Measurements from ENCODE around the gene CD63. TPM values are rescaled to one million over a fixed set of nuclear protein-coding genes. Genes with fewer than 3 reads are reported as not detected.

The CD63 gene
- total RNA-seq, 2 experiments from 2014 or later, result 177 to 185 TPM

- H3K9me3 Mint-ChIP-seq, result no peaks in the 10 kb centered on the region
- no peak for DNase-seq
- CTCF ChIA-PET, result no interaction called here
- no peaks in the 10 kb centered on the region for H3K4me1 Mint-ChIP-seq
- POLR2A ChIA-PET, result interaction anchor here (1.1 kb wide), 1 partner anchor 19 kb away, joined by 4 read pairs; the partner anchor contains the start of gene BLOC1S1
- H3K4me3 Mint-ChIP-seq, result no peak overlapping the region
- H3K27ac Mint-ChIP-seq, result no peak overlapping the region
- no peaks in the 10 kb centered on the region for H3K36me3 Mint-ChIP-seq (ENCODE audit: low read depth)
- no peaks in the 10 kb centered on the region for H3K27me3 Mint-ChIP-seq
Observed at GRCh38 chr12:55696796-55697462, 31.9 kb downstream of the CD63 start.

- Mint-ChIP-seq H3K27ac (no peak overlapping the region), H3K4me1 (no peaks in the 10 kb centered on the region)
- DNase-seq, result no peak
Observed at GRCh38 chr12:55696141-55696540, 32.7 kb downstream of the CD63 start.

GRCh38 chr12:55695349-55695748 is 33.5 kb downstream of the CD63 start:
- ChIA-PET POLR2A (no interaction called here), CTCF (interaction anchor here (0.9 to 1.2 kb wide), 2 partner anchors 10 to 39 kb away, joined by 3 to 5 read pairs; no protein-coding TSS in a partner anchor)
- no peaks in the 10 kb centered on the region for H3K27me3 Mint-ChIP-seq
- no peaks in the 10 kb centered on the region for H3K9me3 Mint-ChIP-seq
- no peak overlapping the region for H3K4me3 Mint-ChIP-seq
- no peaks in the 10 kb centered on the region for H3K4me1 Mint-ChIP-seq
- no peak for DNase-seq
- no peak overlapping the region for H3K27ac Mint-ChIP-seq
- no peaks in the 10 kb centered on the region for H3K36me3 Mint-ChIP-seq (ENCODE audit: low read depth)

More at GRCh38 chr12:55696141-55696540, 32.7 kb downstream of the CD63 start:
- Mint-ChIP-seq H3K36me3 (ENCODE audit: low read depth) (no peaks in the 10 kb centered on the region), H3K9me3 (no peaks in the 10 kb centered on the region), H3K4me3 (no peak overlapping the region), H3K27me3 (no peaks in the 10 kb centered on the region)
- CTCF ChIA-PET, result interaction anchor here (0.9 to 1.2 kb wide), 2 partner anchors 9 to 40 kb away, joined by 3 to 5 read pairs; no protein-coding TSS in a partner anchor
- POLR2A ChIA-PET, result interaction anchor here (1.1 kb wide), 1 partner anchor 20 kb away, joined by 4 read pairs; the partner anchor contains the start of gene BLOC1S1

GRCh38 chr12:55694651-55695050 is 34.2 kb downstream of the CD63 start:
- no peak overlapping the region for H3K4me3 Mint-ChIP-seq
- H3K27ac Mint-ChIP-seq, result no peak overlapping the region
- ChIA-PET POLR2A (no interaction called here), CTCF (no interaction called here)
- DNase-seq, result no peak
- H3K4me1 Mint-ChIP-seq, result no peaks in the 10 kb centered on the region
- no peaks in the 10 kb centered on the region for H3K27me3 Mint-ChIP-seq
- H3K36me3 Mint-ChIP-seq (ENCODE audit: low read depth), result no peaks in the 10 kb centered on the region
- no peaks in the 10 kb centered on the region for H3K9me3 Mint-ChIP-seq

GRCh38 chr12:55694188-55694515 is 34.7 kb downstream of the CD63 start:
- no peak overlapping the region for H3K4me3 Mint-ChIP-seq
- CTCF ChIA-PET, result no interaction called here
- no peaks in the 10 kb centered on the region for H3K9me3 Mint-ChIP-seq
- no peaks in the 10 kb centered on the region for H3K27me3 Mint-ChIP-seq
- no peaks in the 10 kb centered on the region for H3K36me3 Mint-ChIP-seq (ENCODE audit: low read depth)
- POLR2A ChIA-PET, result no interaction called here
- H3K4me1 Mint-ChIP-seq, result no peaks in the 10 kb centered on the region
- no peak overlapping the region for H3K27ac Mint-ChIP-seq
- DNase-seq, result no peak

GRCh38 chr12:55693323-55694187 is 35.3 kb downstream of the CD63 start:
- Mint-ChIP-seq H3K27ac (no peak overlapping the region), H3K4me1 (no peaks in the 10 kb centered on the region), H3K9me3 (no peaks in the 10 kb centered on the region), H3K4me3 (no peak overlapping the region), H3K27me3 (no peaks in the 10 kb centered on the region), H3K36me3 (ENCODE audit: low read depth) (no peaks in the 10 kb centered on the region)
- ChIA-PET POLR2A (no interaction called here), CTCF (interaction anchor here (0.7 kb wide), 1 partner anchor 802 kb away, joined by 3 read pairs; no protein-coding TSS in a partner anchor)
- no peak for DNase-seq

GRCh38 chr12:55692631-55693322 is 36.0 kb downstream of the CD63 start:
- Mint-ChIP-seq H3K4me3 (no peak overlapping the region), H3K9me3 (no peaks in the 10 kb centered on the region), H3K27ac (no peak overlapping the region), H3K36me3 (ENCODE audit: low read depth) (no peaks in the 10 kb centered on the region), H3K4me1 (no peaks in the 10 kb centered on the region), H3K27me3 (no peaks in the 10 kb centered on the region)
- ChIA-PET CTCF (interaction anchor here (0.7 kb wide), 1 partner anchor 803 kb away, joined by 3 read pairs; no protein-coding TSS in a partner anchor), POLR2A (no interaction called here)
- no peak for DNase-seq

- H3K4me1 Mint-ChIP-seq, result no peaks in the 10 kb centered on the region
- H3K27me3 Mint-ChIP-seq, result peaks cover 6% of the 10 kb centered on the region
- ChIA-PET CTCF (no interaction called here), POLR2A (no interaction called here)
- no peak overlapping the region for H3K4me3 Mint-ChIP-seq
- no peaks in the 10 kb centered on the region for H3K9me3 Mint-ChIP-seq
- DNase-seq, result no peak
- no peaks in the 10 kb centered on the region for H3K36me3 Mint-ChIP-seq (ENCODE audit: low read depth)
- no peak overlapping the region for H3K27ac Mint-ChIP-seq
Observed at GRCh38 chr12:55688716-55689655, 39.8 kb downstream of the CD63 start.

- no peaks in the 10 kb centered on the region for H3K9me3 Mint-ChIP-seq
- no peak overlapping the region for H3K27ac Mint-ChIP-seq
- no peaks in the 10 kb centered on the region for H3K36me3 Mint-ChIP-seq (ENCODE audit: low read depth)
- POLR2A ChIA-PET, result no interaction called here
- H3K4me1 Mint-ChIP-seq, result no peaks in the 10 kb centered on the region
- CTCF ChIA-PET, result interaction anchor here (0.6 kb wide), 1 partner anchor 1526 kb away, joined by 3 read pairs; no protein-coding TSS in a partner anchor
- no peak for DNase-seq
- H3K27me3 Mint-ChIP-seq, result peaks cover 11% of the 10 kb centered on the region
- H3K4me3 Mint-ChIP-seq, result no peak overlapping the region
Observed at GRCh38 chr12:55687746-55688145, 41.1 kb downstream of the CD63 start.

GRCh38 chr12:55686366-55687010 is 42.3 kb downstream of the CD63 start:
- H3K4me3 Mint-ChIP-seq, result no peak overlapping the region
- ChIA-PET POLR2A (no interaction called here), CTCF (no interaction called here)
- no peak overlapping the region for H3K27ac Mint-ChIP-seq
- no peaks in the 10 kb centered on the region for H3K9me3 Mint-ChIP-seq
- H3K27me3 Mint-ChIP-seq, result peaks cover 17% of the 10 kb centered on the region
- no peaks in the 10 kb centered on the region for H3K36me3 Mint-ChIP-seq (ENCODE audit: low read depth)
- no peak for DNase-seq
- H3K4me1 Mint-ChIP-seq, result peaks cover 1% of the 10 kb centered on the region

- Mint-ChIP-seq H3K4me1 (peaks cover 1% of the 10 kb centered on the region), H3K27me3 (peaks cover 25% of the 10 kb centered on the region), H3K36me3 (ENCODE audit: low read depth) (no peaks in the 10 kb centered on the region), H3K4me3 (no peak overlapping the region), H3K9me3 (no peaks in the 10 kb centered on the region), H3K27ac (no peak overlapping the region)
- ChIA-PET POLR2A (no interaction called here), CTCF (no interaction called here)
- no peak for DNase-seq
Observed at GRCh38 chr12:55685671-55686070, 43.1 kb downstream of the CD63 start.

GRCh38 chr12:55684761-55685370 is 43.9 kb downstream of the CD63 start:
- Mint-ChIP-seq H3K27me3 (peaks cover 28% of the 10 kb centered on the region), H3K4me3 (no peak overlapping the region), H3K36me3 (ENCODE audit: low read depth) (no peaks in the 10 kb centered on the region), H3K9me3 (no peaks in the 10 kb centered on the region), H3K4me1 (peaks cover 1% of the 10 kb centered on the region), H3K27ac (no peak overlapping the region)
- DNase-seq, result no peak
- CTCF ChIA-PET, result no interaction called here
- POLR2A ChIA-PET, result no interaction called here

All from activated CD4-positive, alpha-beta memory T cell treated with anti-CD3 and anti-CD28 coated beads, Interleukin-2, amount 10 ng/mL, durations not matched to agents 7 days and 5 days (primary cell).